Stimulated activated CD4-positive, alpha-beta T cell treated with anti-CD3 and anti-CD28 coated beads, TNF-alpha, amount 100 ng/mL, for 48 hours (primary cell): ENCODE results near the gene ATF4.
"Not testable (repeated sequence)": the region's sequence is repeated elsewhere in the genome, so short reads cannot be mapped to it uniquely, and the experiment has no call there.

Experiments
- DNase-seq, 3 donors: peaks; one replicate each; pipeline ENCODE4 v3.0.0-alpha.2; 2020; ENCODE audit warnings: low read depth in 3 of 3

ATF4 gene

DNA sequence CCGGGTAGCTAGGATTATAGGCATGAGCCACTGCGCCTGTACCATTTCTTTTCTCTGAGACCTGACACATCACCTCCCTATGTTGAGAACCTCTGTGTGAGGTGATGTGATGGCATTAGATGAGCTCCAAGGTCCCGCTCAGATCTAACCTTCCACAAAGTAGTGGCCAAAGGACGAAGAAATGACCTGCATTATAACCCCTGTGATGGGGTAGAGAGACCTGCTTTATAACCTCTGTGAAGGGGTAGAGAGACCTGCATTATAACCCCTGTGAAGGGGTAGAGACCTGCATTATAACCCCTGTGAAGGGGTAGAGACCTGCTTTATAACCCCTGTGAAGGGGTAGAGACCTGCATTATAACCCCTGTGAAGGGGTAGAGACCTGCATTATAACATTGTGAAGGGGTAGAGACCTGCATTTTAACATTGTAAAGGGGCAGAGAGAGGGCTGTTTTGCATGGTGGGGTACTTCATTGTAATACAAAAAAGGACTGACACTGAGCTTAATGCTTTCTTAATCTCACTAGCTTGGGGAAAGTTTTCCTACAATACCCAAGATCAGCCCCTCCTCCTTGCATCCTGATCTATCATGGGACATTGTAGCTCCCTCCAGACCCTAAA, 9.7 kb upstream of the ATF4 start:
- DNase-seq = no peak

GRCh38 chr22:39511226-39511625, 9.1 kb upstream of the ATF4 start:
- no peak for DNase-seq

GRCh38 chr22:39512026-39512425, 8.3 kb upstream of the ATF4 start:
- DNase-seq = no peak

DNA sequence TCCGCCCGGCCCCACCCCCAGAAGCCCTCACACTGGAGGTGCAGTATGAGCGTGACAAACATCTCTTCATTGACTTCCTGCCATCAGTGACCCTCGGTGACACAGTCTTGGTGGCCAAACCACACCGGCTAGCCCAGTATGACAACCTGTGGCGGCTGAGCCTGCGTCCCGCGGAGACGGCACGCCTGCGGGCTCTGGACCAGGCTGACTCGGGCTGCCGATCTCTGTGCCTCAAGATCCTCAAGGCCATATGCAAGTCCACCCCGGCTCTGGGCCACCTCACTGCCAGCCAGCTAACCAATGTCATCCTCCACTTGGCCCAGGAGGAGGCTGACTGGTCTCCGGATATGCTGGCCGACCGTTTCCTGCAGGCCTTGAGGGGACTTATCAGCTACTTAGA, 6.6 kb upstream of the ATF4 start:
- DNase-seq = no peak

GRCh38 chr22:39514373-39514973, 5.9 kb upstream of the ATF4 start:
- no peak for DNase-seq

- DNase-seq = no peak
Measured at GRCh38 chr22:39515266-39516050, 4.9 kb upstream of the ATF4 start.

- DNase-seq = no peak
Measured at GRCh38 chr22:39517470-39517869, 2.9 kb upstream of the ATF4 start.

DNA sequence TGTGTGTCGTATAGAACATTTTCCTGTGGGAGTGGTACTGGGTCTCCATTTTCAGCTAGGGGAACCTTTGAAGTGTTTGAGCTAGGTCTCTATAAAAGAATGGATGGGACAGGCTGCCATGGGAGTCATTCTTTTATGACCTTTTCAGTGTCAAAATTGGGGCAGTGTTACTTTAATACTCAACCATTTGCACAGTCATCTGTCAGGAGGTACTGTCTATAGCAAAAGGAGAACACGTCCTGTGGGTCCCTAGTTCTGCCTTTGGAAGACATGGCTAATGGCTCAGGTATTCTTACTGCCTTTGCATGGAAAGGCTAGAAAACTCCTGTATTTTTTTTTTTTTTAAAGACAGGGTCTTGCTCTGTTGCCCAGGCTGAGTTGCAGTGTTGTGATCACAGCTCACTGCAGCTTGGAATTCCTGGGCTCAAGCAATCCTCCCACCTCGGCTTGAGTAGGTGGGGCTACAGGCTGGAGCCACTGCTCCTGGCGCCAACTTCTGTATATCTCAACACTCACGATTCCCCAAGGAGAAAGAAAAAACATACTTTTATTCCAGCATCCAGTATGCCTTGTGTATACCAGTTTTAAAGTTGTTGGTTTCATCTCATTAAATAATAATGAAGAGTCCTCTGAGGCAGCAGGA, 2.1 kb upstream of the ATF4 start:
- DNase-seq = no peak

DNA sequence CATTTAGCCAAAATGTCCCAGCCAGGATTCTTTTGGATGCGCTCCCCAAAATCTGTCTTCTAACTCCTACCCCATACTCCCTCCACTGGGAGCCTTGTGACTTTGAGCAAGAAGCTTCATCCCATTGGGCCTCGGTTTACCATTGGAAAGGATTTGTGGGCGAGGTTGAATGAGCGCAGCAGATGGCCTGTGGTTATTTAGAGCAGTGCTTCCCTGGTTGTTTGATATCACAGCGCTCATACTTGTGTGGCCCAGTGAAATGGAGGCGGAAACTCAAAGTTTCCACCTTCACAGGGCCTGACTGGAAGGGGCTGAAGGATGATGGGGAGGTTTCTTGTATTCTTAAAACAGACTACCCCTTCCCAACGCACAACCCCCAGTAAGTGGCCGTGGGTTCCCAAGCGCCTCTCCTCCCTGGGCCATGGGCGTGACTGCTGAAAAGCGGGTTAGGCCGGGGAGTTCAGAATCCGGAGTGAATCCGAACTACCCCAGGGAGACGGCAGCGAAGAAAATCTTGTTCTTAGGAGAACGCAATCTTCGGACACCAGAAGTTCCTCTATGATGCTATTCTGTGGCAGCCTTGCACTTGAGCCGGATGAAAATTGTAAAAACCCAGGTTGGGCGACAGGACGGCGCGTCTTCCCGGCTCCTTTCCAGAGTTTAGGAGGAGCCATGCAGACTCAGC, 1.2 kb upstream of the ATF4 start:
- no peak for DNase-seq

DNA sequence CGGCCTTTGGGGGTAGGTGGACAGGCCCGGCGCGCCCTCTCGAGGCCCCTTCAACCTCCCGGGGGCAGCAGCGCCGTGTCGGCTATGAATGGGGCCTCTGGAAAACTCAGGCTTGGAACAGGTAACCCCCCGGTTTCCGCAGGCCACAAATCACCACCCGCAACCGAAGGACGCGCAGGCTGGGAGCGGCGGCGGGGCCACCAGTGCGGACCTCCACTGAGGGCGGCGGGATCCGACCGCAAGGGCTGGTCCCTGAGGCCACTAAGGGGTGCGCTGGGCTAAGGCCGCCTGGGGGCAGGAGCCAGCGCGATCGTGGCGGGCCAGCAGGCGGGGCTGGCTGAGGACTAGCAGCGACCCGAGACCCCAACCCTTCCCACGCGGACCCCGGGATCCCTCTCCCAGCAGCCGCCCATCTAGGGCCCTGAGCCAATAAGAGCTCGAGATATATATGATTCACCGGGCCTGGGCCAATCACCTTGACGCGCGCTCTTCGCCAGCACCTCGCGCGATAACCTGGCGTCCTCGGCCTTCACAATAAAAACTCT, 609 bp upstream of the ATF4 start:
- peak; percentile 92 to 95 (median 95) for DNase-seq

DNA sequence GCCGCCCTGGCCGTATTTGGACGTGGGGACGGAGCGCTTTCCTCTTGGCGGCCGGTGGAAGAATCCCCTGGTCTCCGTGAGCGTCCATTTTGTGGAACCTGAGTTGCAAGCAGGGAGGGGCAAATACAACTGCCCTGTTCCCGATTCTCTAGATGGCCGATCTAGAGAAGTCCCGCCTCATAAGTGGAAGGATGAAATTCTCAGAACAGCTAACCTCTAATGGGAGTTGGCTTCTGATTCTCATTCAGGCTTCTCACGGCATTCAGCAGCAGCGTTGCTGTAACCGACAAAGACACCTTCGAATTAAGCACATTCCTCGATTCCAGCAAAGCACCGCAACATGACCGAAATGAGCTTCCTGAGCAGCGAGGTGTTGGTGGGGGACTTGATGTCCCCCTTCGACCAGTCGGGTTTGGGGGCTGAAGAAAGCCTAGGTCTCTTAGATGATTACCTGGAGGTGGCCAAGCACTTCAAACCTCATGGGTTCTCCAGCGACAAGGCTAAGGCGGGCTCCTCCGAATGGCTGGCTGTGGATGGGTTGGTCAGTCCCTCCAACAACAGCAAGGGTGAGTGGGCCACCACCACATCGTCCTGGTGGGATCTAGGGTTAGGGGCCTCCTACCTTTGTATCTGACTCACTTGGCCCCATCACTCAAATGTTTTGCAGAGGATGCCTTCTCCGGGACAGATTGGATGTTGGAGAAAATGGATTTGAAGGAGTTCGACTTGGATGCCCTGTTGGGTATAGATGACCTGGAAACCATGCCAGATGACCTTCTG, 934 bp downstream of the ATF4 start:
- not testable (repeated sequence) for DNase-seq

- DNase-seq = not testable (repeated sequence)
Measured at GRCh38 chr22:39522091-39522490, 1.7 kb downstream of the ATF4 start.

DNA sequence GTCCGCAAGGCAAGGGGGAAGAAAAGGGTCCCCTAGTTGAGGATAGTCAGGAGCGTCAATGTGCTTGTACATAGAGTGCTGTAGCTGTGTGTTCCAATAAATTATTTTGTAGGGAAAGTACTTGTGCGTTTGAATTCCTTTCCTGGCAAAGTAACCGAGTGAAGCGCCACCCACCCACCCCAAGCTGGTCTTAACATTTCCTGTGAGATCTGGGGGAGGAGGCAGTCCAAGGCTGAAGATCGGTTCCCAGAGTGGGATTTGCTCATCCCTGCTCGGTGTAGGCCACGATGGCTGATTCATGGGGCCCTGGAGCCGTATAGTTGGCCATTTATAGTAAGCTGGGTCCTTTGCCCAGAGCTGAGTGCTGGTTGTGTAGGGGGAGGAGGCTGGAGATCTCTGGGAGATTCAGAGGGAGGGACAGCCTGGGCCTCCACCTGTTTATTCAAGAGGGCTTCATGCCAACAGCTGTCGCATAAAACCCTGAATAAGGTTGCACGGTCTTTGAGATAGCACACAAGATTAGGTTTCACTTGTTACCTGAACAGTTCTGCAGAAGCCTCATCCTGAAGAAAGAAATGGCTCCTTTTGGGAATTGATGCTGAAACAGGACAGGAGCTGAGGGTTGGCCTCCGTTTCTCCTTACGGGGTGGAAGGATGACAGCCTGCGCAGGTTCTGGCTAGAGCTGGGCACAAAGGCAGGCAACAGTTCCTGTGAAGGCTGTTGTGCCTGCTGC, 2.4 kb downstream of the ATF4 start:
- no peak for DNase-seq

- DNase-seq = no peak
Measured at GRCh38 chr22:39524089-39524752, 3.9 kb downstream of the ATF4 start.

DNA sequence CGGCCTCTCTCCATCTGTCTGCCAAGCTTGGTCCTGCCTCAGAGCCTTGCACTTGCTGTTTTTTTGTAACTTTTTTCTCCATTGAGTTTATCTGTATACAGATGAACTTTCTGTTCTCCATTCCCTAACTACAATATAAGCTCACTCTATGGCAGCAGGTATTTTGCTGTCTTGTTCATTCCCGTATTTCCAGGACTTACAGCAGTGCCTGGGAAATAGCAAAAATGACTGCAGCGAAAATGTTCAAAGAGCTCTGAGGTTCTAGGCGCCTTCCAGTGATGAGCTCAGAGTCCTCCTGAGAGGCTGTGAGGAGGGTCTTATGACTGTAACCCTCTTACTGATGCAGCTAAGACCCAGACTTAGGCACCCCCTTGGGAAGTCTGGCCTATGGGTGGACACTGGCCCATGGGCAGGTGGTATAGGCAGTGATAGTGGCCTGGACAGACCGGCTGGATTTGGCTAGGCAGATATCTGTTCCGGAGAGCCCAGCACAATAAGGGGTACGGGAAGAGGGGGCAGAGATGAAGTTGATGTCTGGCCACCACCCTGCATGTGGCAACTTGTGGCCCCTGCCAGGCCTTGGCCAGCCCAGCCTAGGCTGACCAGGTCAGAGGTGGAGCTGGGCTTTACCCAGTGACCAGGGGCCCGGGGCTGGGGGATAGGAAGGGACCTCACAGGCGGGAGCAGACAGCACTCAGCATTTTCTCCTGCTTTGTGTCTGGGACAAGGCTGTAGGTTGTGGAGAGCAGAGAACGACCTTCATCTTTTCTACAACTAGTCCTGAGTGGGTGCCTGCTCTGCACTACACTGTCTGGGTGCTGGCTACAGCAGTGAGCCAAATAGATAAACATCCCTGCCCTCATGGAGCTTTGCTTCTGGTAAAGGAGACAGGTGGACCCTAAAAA, 4.6 kb downstream of the ATF4 start:
- DNase-seq = no peak

GRCh38 chr22:39525658-39525975, 5.3 kb downstream of the ATF4 start:
- no peak for DNase-seq

DNA sequence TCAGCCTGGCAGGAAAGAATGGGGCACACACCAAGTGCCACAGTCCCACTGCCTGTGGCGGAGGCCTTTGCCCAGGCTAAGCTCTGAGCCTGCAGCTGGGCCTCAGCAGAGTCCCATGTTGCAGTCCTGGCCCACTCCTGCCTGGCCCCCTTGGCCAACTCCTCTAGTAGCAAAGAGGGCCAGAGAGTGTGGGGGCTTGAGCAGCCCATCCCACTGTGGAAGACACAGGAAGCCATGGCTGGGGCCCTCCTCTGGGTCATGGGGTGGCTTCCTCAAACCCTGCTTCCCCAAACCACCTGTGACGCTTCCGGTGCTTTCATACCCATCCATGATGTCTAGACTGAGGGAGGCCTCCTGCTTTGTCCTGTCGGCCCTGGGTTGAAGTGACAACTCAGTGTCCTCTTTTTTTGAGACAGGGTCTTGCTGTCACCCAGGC, 6.4 kb downstream of the ATF4 start:
- no peak for DNase-seq

- DNase-seq = no peak
Measured at GRCh38 chr22:39527481-39527961, 7.2 kb downstream of the ATF4 start.
